Endothelial cell of umbilical vein (primary cell): Measurements from ENCODE around the gene AGAP3. TPM values are rescaled to one million over a fixed set of nuclear protein-coding genes. Genes with fewer than 3 reads are reported as not detected.

Experiments used
- BruUV-seq: library from RNA; stranded (reverse); fragments of 400-500 nt; replicated peaks from 2 replicates; lab custom pipeline; 2021; lab: Mats Ljungman, UMichigan
- CTCF ChIA-PET: fragments of 300-600, 350-600 bp; sonication (Branson Sonifier 250); formaldehyde crosslinking; loops from one replicate; lab custom pipeline; 2021; ENCODE audit warnings: antibody characterized with exemption, inconsistent platforms; lab: Charles Lee
- POLR2A ChIA-PET: fragments of 300-600, 350-600 bp; sonication (Branson Sonifier 250); formaldehyde crosslinking; loops from one replicate; lab custom pipeline; 2021; ENCODE audit warnings: antibody characterized with exemption, inconsistent platforms; lab: Charles Lee
- DNase-seq: peaks from one replicate; pipeline ENCODE4 v3.0.0-alpha.2; 2011; ENCODE audit warnings: low read depth, low spot score
- FAIRE-seq: peaks from 2 replicates; lab custom pipeline; 2011; peaks lifted over from hg19 to GRCh38; lab: Jason Lieb, UNC
- H2AFZ ChIP-seq: 2 replicates; pipeline ENCODE4 v1.6.0; 2012; ENCODE audit warnings: low read depth, low read length, control low read depth, inconsistent platforms
- H3K27ac ChIP-seq: 2 replicates; pipeline ENCODE4 v1.5.1; 2011; ENCODE audit warnings: low read depth, mild to moderate bottlenecking, control low read depth, low read length, moderate library complexity; ENCODE audit not compliant: insufficient read depth
- H3K27me3 ChIP-seq, 2 experiments: 2 replicates each; pipeline versions ENCODE4 v1.6.0 to v1.6.1; 2011; ENCODE audit warnings: low read length in 2 of 2, mixed read lengths in 1 of 2; ENCODE audit not compliant: control insufficient read depth in 2 of 2, insufficient read depth in 2 of 2
- H3K36me3 ChIP-seq, 2 experiments: 2 replicates in 1 of 2; 3 replicates in 1 of 2; pipeline ENCODE4 v1.5.1; 2011; ENCODE audit warnings: low read length in 2 of 2, mild to moderate bottlenecking in 1 of 2, moderate library complexity in 1 of 2; ENCODE audit not compliant: control insufficient read depth in 2 of 2, insufficient read depth in 2 of 2; ENCODE audit errors: extremely low read depth in 1 of 2
- H3K4me1 ChIP-seq: 3 replicates; pipeline ENCODE4 v1.5.1; 2011; ENCODE audit warnings: mild to moderate bottlenecking, low read length; ENCODE audit not compliant: control insufficient read depth, insufficient read depth; ENCODE audit errors: extremely low read depth
- H3K4me2 ChIP-seq: 2 replicates; pipeline ENCODE4 v1.6.1; 2011; ENCODE audit warnings: low read length, control low read depth, mixed read lengths; ENCODE audit not compliant: insufficient read depth
- H3K4me3 ChIP-seq, 3 experiments: fragments of 200-600 bp in 1 of 3; sonication (generic), shearing (Covaris generic) in 1 of 3; replicated peaks in 1 of 3; 2 replicates each; pipeline ENCODE4 v1.5.1; 2011 to 2016; ENCODE audit warnings: control low read depth in 3 of 3, low read length in 3 of 3, mild to moderate bottlenecking in 2 of 3, inconsistent platforms in 1 of 3, low read depth in 1 of 3, moderate library complexity in 1 of 3; ENCODE audit not compliant: insufficient read depth in 1 of 3
- H3K79me2 ChIP-seq: 2 replicates; pipeline ENCODE4 v1.6.0; 2012; ENCODE audit warnings: low read length, inconsistent platforms; ENCODE audit not compliant: control insufficient read depth, insufficient read depth
- H3K9ac ChIP-seq: replicated peaks from 2 replicates; pipeline ENCODE3; 2011; ENCODE audit warnings: low read length, control low read depth; ENCODE audit not compliant: insufficient read depth; ENCODE audit errors: extremely low read depth
- H3K9me1 ChIP-seq: replicated peaks from 3 replicates; pipeline ENCODE4 v1.6.0; 2011; ENCODE audit warnings: mild to moderate bottlenecking, low read length; ENCODE audit not compliant: control insufficient read depth, insufficient read depth; ENCODE audit errors: extremely low read depth
- H3K9me3 ChIP-seq: replicated peaks from 2 replicates; pipeline ENCODE4 v1.5.1; 2012; ENCODE audit warnings: low read length, inconsistent platforms; ENCODE audit not compliant: control insufficient read depth, insufficient read depth
- H4K20me1 ChIP-seq: replicated peaks from 2 replicates; pipeline ENCODE3; 2011; ENCODE audit warnings: mild to moderate bottlenecking, low read length; ENCODE audit not compliant: control insufficient read depth, insufficient read depth; ENCODE audit errors: extremely low read depth
- EZH2 ChIP-seq: IDR thresholded peaks from 2 replicates; pipeline ENCODE4 v1.6.1; 2012; ENCODE audit warnings: borderline replicate concordance, low read depth, mild to moderate bottlenecking, moderate library complexity, low read length, inconsistent platforms; ENCODE audit not compliant: severe bottlenecking
- FOS ChIP-seq: IDR thresholded peaks from 2 replicates; pipeline ENCODE4 v1.6.1; 2011; ENCODE audit warnings: mild to moderate bottlenecking, low read length, moderate library complexity, borderline replicate concordance; ENCODE audit not compliant: insufficient read depth
- GATA2 ChIP-seq: IDR thresholded peaks from 2 replicates; pipeline ENCODE4 v1.7.0; 2011; ENCODE audit warnings: low read depth, mild to moderate bottlenecking, moderate library complexity, mixed read lengths, low read length; ENCODE audit not compliant: insufficient read length, insufficient read depth
- JUN ChIP-seq: IDR thresholded peaks from 2 replicates; pipeline ENCODE4 v1.6.1; 2011; ENCODE audit warnings: borderline replicate concordance, low read depth; ENCODE audit not compliant: insufficient read length, insufficient read depth
- MYC ChIP-seq: IDR thresholded peaks from one replicate; pipeline ENCODE4 v1.6.1; 2011; ENCODE audit warnings: mild to moderate bottlenecking, low read depth, low read length
- POLR2A ChIP-seq: IDR thresholded peaks from 2 replicates; pipeline ENCODE4 v1.6.1; 2012; ENCODE audit warnings: low read depth, mild to moderate bottlenecking, control low read depth, low read length
- POLR2AphosphoS5 ChIP-seq: IDR thresholded peaks from 2 replicates; pipeline ENCODE4 v1.6.1; 2012; ENCODE audit warnings: low read depth, mild to moderate bottlenecking, control low read depth, low read length, moderate library complexity; ENCODE audit not compliant: insufficient read depth
- dilution Hi-C: fragments of 300-500 bp; cut with MboI; formaldehyde crosslinking; loops from one replicate; pipeline ENCODE4 v1.15.0; 2019; ENCODE audit warnings: low sequenced_read_pairs; ENCODE audit not compliant: extremely low pct_ligation_motif_present
- intact Hi-C: fragments of 100-400 bp; cut with micrococcal nuclease; formaldehyde crosslinking; loops from one replicate; pipeline ENCODE4 v1.10.0; 2022
- polyA plus RNA-seq, 4 experiments: library from polyadenylated mRNA; depleted of rRNA in 3 of 4; stranded (reverse) in 3 of 4; unstranded in 1 of 4; fragments of >200 nt; gene quantifications; 2 replicates each; pipeline versions ENCODE4 v1.2.1 to v1.2.3, GENCODE V29; 2011 to 2012; ENCODE audit warnings: missing spikeins in 1 of 4
- total RNA-seq: library from RNA; stranded (reverse); gene quantifications from 2 replicates; pipeline ENCODE4 v1.2.3, GENCODE V29; 2021
- TF ChIP-seq, protein P1 (sequence below): IDR thresholded peaks from 2 replicates; pipeline ENCODE4 v1.6.1; 2011; ENCODE audit not compliant: insufficient read depth, insufficient read length
- TF ChIP-seq, protein P2 (sequence below), 2 donors: IDR thresholded peaks; 1 replicate in 1 of 2; 2 replicates in 1 of 2; pipeline ENCODE4 v1.5.1; 2011; ENCODE audit warnings: low read length in 2 of 2, mild to moderate bottlenecking in 2 of 2, moderate library complexity in 2 of 2, control low read depth in 1 of 2, inconsistent platforms in 1 of 2, low read depth in 1 of 2; ENCODE audit not compliant: insufficient read depth in 1 of 2; ENCODE audit errors: extremely low read depth in 1 of 2

AGAP3 gene
- total and polyA plus RNA-seq, 2 donors (not counting 3 experiments of a cell fraction or from before 2014, with no cell fraction given) = 171 to 174 TPM

DNA sequence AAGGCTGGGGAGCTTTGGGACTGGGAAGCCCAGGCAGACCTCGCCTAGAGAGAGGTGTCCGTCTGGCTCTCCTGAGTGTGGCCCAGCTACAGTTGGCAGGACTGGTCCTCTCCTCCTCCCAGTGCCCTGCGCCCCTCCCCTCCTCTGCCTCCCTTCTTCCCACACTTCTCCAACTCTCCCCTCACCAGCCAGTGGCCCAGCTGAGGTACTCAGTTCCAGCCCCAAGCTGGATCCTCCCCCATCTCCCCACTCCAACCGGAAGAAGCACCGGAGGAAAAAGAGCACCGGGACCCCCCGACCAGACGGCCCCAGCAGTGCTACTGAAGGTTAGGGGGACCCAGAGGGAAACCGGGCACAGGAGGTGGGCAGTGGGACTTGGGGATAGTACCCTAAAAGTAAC, 53.5 kb downstream of the AGAP3 start:
- Histone ChIP-seq H3K9me3 (no peaks in the 10 kb centered on the region), H3K4me3 (no peak overlapping the region), H3K36me3 (peaks cover 5 to 67% of the 10 kb centered on the region in 2 experiments), H3K27ac (no peak overlapping the region), H3K27me3 (no peaks in the 10 kb centered on the region), H3K9ac (no peak overlapping the region), H2AFZ (no peak overlapping the region), H3K4me1 (no peaks in the 10 kb centered on the region), H3K9me1 (no peaks in the 10 kb centered on the region), H3K79me2 (no peaks in the 10 kb centered on the region), H3K4me2 (no peak overlapping the region), H4K20me1 (no peaks in the 10 kb centered on the region)
- FAIRE-seq (no peak), DNase-seq (no peak)
- CTCF ChIA-PET = interaction anchor here (1.1 to 2.2 kb wide), 5 partner anchors 8 to 104 kb away, joined by 3 to 17 read pairs (median 3); no protein-coding TSS in a partner anchor
- dilution Hi-C loops (no loop called here), intact Hi-C loops (no loop called here)
- BruUV-seq = no TSS peak
- POLR2A ChIA-PET = no interaction called here
- no peak for TF ChIP-seq EZH2
- no peak for TF ChIP-seq JUN
- TF ChIP-seq FOS = no peak
- TF ChIP-seq, protein P1, sequence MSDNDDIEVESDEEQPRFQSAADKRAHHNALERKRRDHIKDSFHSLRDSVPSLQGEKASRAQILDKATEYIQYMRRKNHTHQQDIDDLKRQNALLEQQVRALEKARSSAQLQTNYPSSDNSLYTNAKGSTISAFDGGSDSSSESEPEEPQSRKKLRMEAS = no peak
- TF ChIP-seq MYC = no peak
- TF ChIP-seq GATA2 = no peak
- no peak for TF ChIP-seq POLR2AphosphoS5
- no peak for TF ChIP-seq POLR2A
- TF ChIP-seq, protein P2, sequence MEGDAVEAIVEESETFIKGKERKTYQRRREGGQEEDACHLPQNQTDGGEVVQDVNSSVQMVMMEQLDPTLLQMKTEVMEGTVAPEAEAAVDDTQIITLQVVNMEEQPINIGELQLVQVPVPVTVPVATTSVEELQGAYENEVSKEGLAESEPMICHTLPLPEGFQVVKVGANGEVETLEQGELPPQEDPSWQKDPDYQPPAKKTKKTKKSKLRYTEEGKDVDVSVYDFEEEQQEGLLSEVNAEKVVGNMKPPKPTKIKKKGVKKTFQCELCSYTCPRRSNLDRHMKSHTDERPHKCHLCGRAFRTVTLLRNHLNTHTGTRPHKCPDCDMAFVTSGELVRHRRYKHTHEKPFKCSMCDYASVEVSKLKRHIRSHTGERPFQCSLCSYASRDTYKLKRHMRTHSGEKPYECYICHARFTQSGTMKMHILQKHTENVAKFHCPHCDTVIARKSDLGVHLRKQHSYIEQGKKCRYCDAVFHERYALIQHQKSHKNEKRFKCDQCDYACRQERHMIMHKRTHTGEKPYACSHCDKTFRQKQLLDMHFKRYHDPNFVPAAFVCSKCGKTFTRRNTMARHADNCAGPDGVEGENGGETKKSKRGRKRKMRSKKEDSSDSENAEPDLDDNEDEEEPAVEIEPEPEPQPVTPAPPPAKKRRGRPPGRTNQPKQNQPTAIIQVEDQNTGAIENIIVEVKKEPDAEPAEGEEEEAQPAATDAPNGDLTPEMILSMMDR (IDR thresholded peaks at IDR 0.05; ENCODE audit: extremely low read depth in 1 of 2, insufficient read depth in 1 of 2, low read depth in 1 of 2, low read length in 2 of 2) = no peak
